CD14-positive monocyte (primary cell): Measurements from ENCODE around the gene ALDOB. TPM values are rescaled to one million over a fixed set of nuclear protein-coding genes. Genes with fewer than 3 reads are reported as not detected.

Experiments used
- DNase-seq, 3 donors: peaks; one replicate each; pipeline ENCODE4 v3.0.0-alpha.2; 2011 to 2022
- H2AFZ ChIP-seq: 2 replicates; pipeline ENCODE4 v1.6.0; 2012; ENCODE audit warnings: mild to moderate bottlenecking, low read depth, low read length, inconsistent platforms; ENCODE audit not compliant: insufficient read depth, poor library complexity, severe bottlenecking
- H3K27ac ChIP-seq, 2 donors: 1 replicate in 1 of 2; 2 replicates in 1 of 2; pipeline ENCODE4 v1.5.1; 2012 to 2013; ENCODE audit warnings: low read length in 2 of 2, control low read depth in 1 of 2, inconsistent platforms in 1 of 2, low read depth in 1 of 2, mild to moderate bottlenecking in 1 of 2
- H3K27me3 ChIP-seq, 2 donors: one replicate each; pipeline versions ENCODE4 v1.6.0 to v1.6.1; 2011 to 2013; ENCODE audit warnings: low read length in 2 of 2; ENCODE audit not compliant: control insufficient read depth in 2 of 2, insufficient read depth in 2 of 2
- H3K36me3 ChIP-seq, 2 donors: replicated peaks in 1 of 2; 1 replicate in 1 of 2; 2 replicates in 1 of 2; pipeline versions ENCODE4 v1.5.1 to v1.6.1; 2012 to 2013; ENCODE audit warnings: low read length in 2 of 2, control low read depth in 1 of 2, inconsistent platforms in 1 of 2, mild to moderate bottlenecking in 1 of 2; ENCODE audit not compliant: insufficient read depth in 2 of 2, control insufficient read depth in 1 of 2
- H3K4me1 ChIP-seq, 2 donors: 1 replicate in 1 of 2; 2 replicates in 1 of 2; pipeline versions ENCODE4 v1.5.1 to v1.6.1; 2012 to 2013; ENCODE audit warnings: low read length in 2 of 2, control low read depth in 1 of 2, inconsistent platforms in 1 of 2, mild to moderate bottlenecking in 1 of 2, moderate library complexity in 1 of 2; ENCODE audit not compliant: insufficient read depth in 2 of 2, control insufficient read depth in 1 of 2
- H3K4me2 ChIP-seq: replicated peaks from 2 replicates; pipeline ENCODE3; 2012; ENCODE audit warnings: low read length, moderate library complexity, mild to moderate bottlenecking; ENCODE audit not compliant: poor library complexity, severe bottlenecking; ENCODE audit errors: extremely low read depth
- H3K4me3 ChIP-seq, 3 experiments: fragments of 200-600 bp in 1 of 3; sonication (generic) in 1 of 3; replicated peaks in 1 of 3; 1 replicate in 2 of 3; 2 replicates in 1 of 3; pipeline ENCODE4 v1.5.1; 2011 to 2013; ENCODE audit warnings: low read length in 3 of 3, mild to moderate bottlenecking in 3 of 3, control low read depth in 2 of 3, low read depth in 2 of 3, inconsistent platforms in 1 of 3, moderate library complexity in 1 of 3
- H3K79me2 ChIP-seq: 2 replicates; pipeline ENCODE4 v1.6.0; 2012; ENCODE audit warnings: mild to moderate bottlenecking, control low read depth, inconsistent platforms, low read length, moderate library complexity; ENCODE audit not compliant: insufficient read depth
- H3K9ac ChIP-seq: 2 replicates; pipeline ENCODE4 v1.6.0; 2017; ENCODE audit warnings: low read length, mild to moderate bottlenecking; ENCODE audit not compliant: insufficient read depth, poor library complexity, severe bottlenecking
- H3K9me3 ChIP-seq, 2 donors: replicated peaks in 1 of 2; 1 replicate in 1 of 2; 2 replicates in 1 of 2; pipeline versions ENCODE4 v1.5.1 to v1.6.1; 2012 to 2013; ENCODE audit warnings: low read length in 2 of 2, control low read depth in 1 of 2; ENCODE audit not compliant: control insufficient read depth in 1 of 2, insufficient read depth in 1 of 2
- H4K20me1 ChIP-seq: 2 replicates; pipeline ENCODE4 v1.6.0; 2012; ENCODE audit warnings: mild to moderate bottlenecking, low read length, control low read depth, moderate library complexity; ENCODE audit not compliant: insufficient read depth
- H3K27ac Mint-ChIP-seq, 7 donors: one replicate each; pipeline ENCODE4 v1.8.0; 2020; ENCODE audit warnings: mild to moderate bottlenecking in 7 of 7, mixed read lengths in 7 of 7, moderate library complexity in 6 of 7, inconsistent platforms in 2 of 7
- H3K27me3 Mint-ChIP-seq, 3 donors: one replicate each; pipeline ENCODE4 v1.8.0; 2021 to 2022; ENCODE audit warnings: low read depth in 3 of 3, mild to moderate bottlenecking in 3 of 3, mixed read lengths in 3 of 3, moderate library complexity in 3 of 3, inconsistent platforms in 1 of 3
- H3K36me3 Mint-ChIP-seq, 2 donors: one replicate each; pipeline ENCODE4 v1.8.0; 2020; ENCODE audit warnings: mixed read lengths in 2 of 2, inconsistent platforms in 1 of 2, mild to moderate bottlenecking in 1 of 2
- H3K4me1 Mint-ChIP-seq: one replicate; pipeline ENCODE4 v1.8.0; 2020; ENCODE audit warnings: mild to moderate bottlenecking, mixed read lengths
- H3K4me3 Mint-ChIP-seq, 2 donors: one replicate each; pipeline ENCODE4 v1.8.0; 2020; ENCODE audit warnings: mild to moderate bottlenecking in 2 of 2, mixed read lengths in 2 of 2, moderate library complexity in 1 of 2
- H3K9me3 Mint-ChIP-seq, 7 donors: one replicate each; pipeline ENCODE4 v1.8.0; 2020 to 2022; ENCODE audit warnings: mixed read lengths in 7 of 7, mild to moderate bottlenecking in 6 of 7, moderate library complexity in 6 of 7, inconsistent platforms in 2 of 7
- CTCF ChIP-seq: fragments of 200-600 bp; IDR thresholded peaks from one replicate; pipeline ENCODE4 v1.8.0; 2022; ENCODE audit warnings: antibody characterized with exemption, mild to moderate bottlenecking
- WGBS: methylation state at CpG from one replicate; pipeline ENCODE4 v1.1.5; 2013; ENCODE audit warnings: missing lambda C conversion rate; ENCODE audit not compliant: insufficient coverage; 5-methylcytosine and 5-hydroxymethylcytosine counted together
- intact Hi-C, 2 donors: fragments of 100-400 bp; cut with micrococcal nuclease; formaldehyde crosslinking; loops; one replicate each; pipeline versions ENCODE4 v1.15.0 to v1.15.1; 2023
- polyA plus RNA-seq, 3 donors: library from polyadenylated mRNA; depleted of rRNA in 1 of 3; unstranded in 2 of 3; stranded (reverse) in 1 of 3; fragments of 300-500 nt in 2 of 3; fragments of >200 nt in 1 of 3; fragmentation: Illumina TruSeq in 2 of 3; gene quantifications; 1 replicate in 2 of 3; 2 replicates in 1 of 3; pipeline ENCODE4 v1.2.3, GENCODE V29; 2012 to 2021

ALDOB gene
- polyA plus RNA-seq, 3 donors = not detected

GRCh38 chr9:101463397-101463796 is 27.8 kb upstream of the ALDOB start:
- H3K4me1 ChIP-seq = no peaks in the 10 kb centered on the region
- no peaks in the 10 kb centered on the region for H3K36me3 Mint-ChIP-seq
- no peak overlapping the region for H3K4me3 ChIP-seq
- H3K4me1 Mint-ChIP-seq = peaks cover 5% of the 10 kb centered on the region
- H3K27me3 ChIP-seq = no peaks in the 10 kb centered on the region
- H3K4me3 Mint-ChIP-seq = no peak overlapping the region
- peaks cover 2 to 10% (median 6%) of the 10 kb centered on the region in 3 donors for H3K27me3 Mint-ChIP-seq
- no peak for DNase-seq
- intact Hi-C loops = loop anchor here (5.0 to 10.0 kb wide), 2 partner anchors 61 to 64 kb away; no protein-coding TSS in a partner anchor
- no peaks in the 10 kb centered on the region for H3K79me2 ChIP-seq
- H3K27ac Mint-ChIP-seq = no peak overlapping the region
- no peaks in the 10 kb centered on the region for H3K9me3 ChIP-seq
- WGBS = no CpG with 5 or more reads among the region's 2 CpGs
- no peak overlapping the region for H3K4me2 ChIP-seq
- no peaks in the 10 kb centered on the region for H3K36me3 ChIP-seq
- TF ChIP-seq CTCF = no peak
- no peak overlapping the region for H3K27ac ChIP-seq
- H3K9ac ChIP-seq = no peak overlapping the region
- H2AFZ ChIP-seq = no peak overlapping the region
- no peaks in the 10 kb centered on the region for H3K9me3 Mint-ChIP-seq
- H4K20me1 ChIP-seq = no peaks in the 10 kb centered on the region

- WGBS = no CpG with 5 or more reads among the region's 5 CpGs
- no peaks in the 10 kb centered on the region for H3K36me3 Mint-ChIP-seq
- H3K9ac ChIP-seq = no peak overlapping the region
- H3K27me3 ChIP-seq = no peaks in the 10 kb centered on the region
- H3K9me3 Mint-ChIP-seq = no peaks in the 10 kb centered on the region
- no peak for DNase-seq
- no peak overlapping the region for H3K27ac Mint-ChIP-seq
- H3K4me3 Mint-ChIP-seq = no peak overlapping the region
- H3K27me3 Mint-ChIP-seq = peaks cover 2 to 10% (median 6%) of the 10 kb centered on the region in 3 donors
- H3K27ac ChIP-seq = no peak overlapping the region
- no peaks in the 10 kb centered on the region for H3K4me1 ChIP-seq
- no peaks in the 10 kb centered on the region for H4K20me1 ChIP-seq
- intact Hi-C loops = loop anchor here (5.0 to 10.0 kb wide), 2 partner anchors 62 to 65 kb away; no protein-coding TSS in a partner anchor
- TF ChIP-seq CTCF = no peak
- H3K9me3 ChIP-seq = no peaks in the 10 kb centered on the region
- H3K4me2 ChIP-seq = no peak overlapping the region
- no peak overlapping the region for H2AFZ ChIP-seq
- no peak overlapping the region for H3K4me3 ChIP-seq
- H3K79me2 ChIP-seq = no peaks in the 10 kb centered on the region
- no peaks in the 10 kb centered on the region for H3K36me3 ChIP-seq
- peaks cover 5% of the 10 kb centered on the region for H3K4me1 Mint-ChIP-seq
Measured at GRCh38 chr9:101462558-101462957, 27.0 kb upstream of the ALDOB start.
